H9 (cell line): ENCODE measurements around the gene KIF22. TPM values are rescaled to one million over a fixed set of nuclear protein-coding genes. Genes with fewer than 3 reads are reported as not detected.
A peak's percentile ranks its signal among the peaks of the same experiment; 100 is the strongest.

Experiments used
- DNase-seq: peaks from one replicate; pipeline ENCODE4 v3.0.0-alpha.2; 2017
- H2AFZ ChIP-seq: one replicate; pipeline ENCODE4 v1.6.1; 2013; ENCODE audit warnings: mild to moderate bottlenecking, low read length, control low read depth, moderate library complexity
- H2AK5ac ChIP-seq: 2 replicates; pipeline ENCODE4 v1.6.1; 2013; ENCODE audit warnings: low read length, control low read depth, mixed read lengths; ENCODE audit not compliant: insufficient read length
- H2BK120ac ChIP-seq: one replicate; pipeline ENCODE4 v1.6.1; 2013; ENCODE audit warnings: low read depth, mild to moderate bottlenecking, low read length, control low read depth, inconsistent platforms; ENCODE audit not compliant: poor library complexity, severe bottlenecking
- H2BK12ac ChIP-seq: 2 replicates; pipeline ENCODE4 v1.6.1; 2013; ENCODE audit warnings: low read length, control low read depth, mixed read lengths, low read depth; ENCODE audit not compliant: insufficient read length
- H2BK15ac ChIP-seq: 2 replicates; pipeline ENCODE4 v1.6.1; 2013; ENCODE audit warnings: low read depth, low read length, control low read depth
- H2BK20ac ChIP-seq: one replicate; pipeline ENCODE4 v1.6.1; 2013; ENCODE audit warnings: low read depth, mild to moderate bottlenecking, low read length, control low read depth, inconsistent platforms; ENCODE audit not compliant: poor library complexity, severe bottlenecking
- H2BK5ac ChIP-seq: 2 replicates; pipeline ENCODE4 v1.6.1; 2013; ENCODE audit warnings: low read length, control low read depth, mixed read lengths; ENCODE audit not compliant: insufficient read length
- H3K14ac ChIP-seq: 2 replicates; pipeline ENCODE4 v1.6.1; 2013; ENCODE audit warnings: low read length, control low read depth; ENCODE audit not compliant: insufficient read depth
- H3K18ac ChIP-seq: 2 replicates; pipeline ENCODE4 v1.6.1; 2013; ENCODE audit warnings: low read depth, mild to moderate bottlenecking, mixed read lengths, low read length, control low read depth; ENCODE audit not compliant: insufficient read length
- H3K23ac ChIP-seq: 2 replicates; pipeline ENCODE4 v1.6.1; 2013; ENCODE audit warnings: low read length, control low read depth, mixed read lengths, low read depth; ENCODE audit not compliant: insufficient read length
- H3K23me2 ChIP-seq: 2 replicates; pipeline ENCODE4 v1.6.1; 2013; ENCODE audit warnings: low read depth, mild to moderate bottlenecking, mixed read lengths, low read length, control low read depth; ENCODE audit not compliant: insufficient read length, poor library complexity, severe bottlenecking
- H3K27ac ChIP-seq: 2 replicates; pipeline ENCODE4 v1.5.1; 2013; ENCODE audit warnings: low read length, control low read depth, mixed read lengths, low read depth; ENCODE audit not compliant: insufficient read length
- H3K27me3 ChIP-seq: 2 replicates; pipeline ENCODE4 v1.6.1; 2013; ENCODE audit warnings: low read length, control low read depth, inconsistent platforms; ENCODE audit not compliant: insufficient read depth
- H3K4ac ChIP-seq: 2 replicates; pipeline ENCODE4 v1.6.1; 2013; ENCODE audit warnings: low read depth, mild to moderate bottlenecking, control low read depth, inconsistent platforms, low read length, moderate library complexity
- H3K4me1 ChIP-seq: 2 replicates; pipeline ENCODE4 v1.6.1; 2013; ENCODE audit warnings: low read length, control low read depth, inconsistent platforms; ENCODE audit not compliant: insufficient read depth
- H3K4me2 ChIP-seq: 2 replicates; pipeline ENCODE4 v1.6.1; 2013; ENCODE audit warnings: low read length, control low read depth, mixed read lengths; ENCODE audit not compliant: insufficient read length, insufficient read depth
- H3K56ac ChIP-seq: 2 replicates; pipeline ENCODE4 v1.6.1; 2013; ENCODE audit warnings: low read depth, mild to moderate bottlenecking, mixed read lengths, low read length, control low read depth; ENCODE audit not compliant: insufficient read length
- H3K79me1 ChIP-seq: 2 replicates; pipeline ENCODE4 v1.6.1; 2013; ENCODE audit warnings: low read depth, mild to moderate bottlenecking, moderate library complexity, low read length, control low read depth, inconsistent platforms; ENCODE audit not compliant: insufficient read depth, poor library complexity, severe bottlenecking
- H3K79me2 ChIP-seq: 2 replicates; pipeline ENCODE4 v1.6.1; 2013; ENCODE audit warnings: low read length, control low read depth, inconsistent platforms; ENCODE audit not compliant: insufficient read depth
- H3K9ac ChIP-seq: 2 replicates; pipeline ENCODE4 v1.6.1; 2013; ENCODE audit warnings: low read length, control low read depth, mixed read lengths; ENCODE audit not compliant: insufficient read length; ENCODE audit errors: extremely low read depth
- H3K9me3 ChIP-seq: one replicate; pipeline ENCODE4 v1.6.1; 2013; ENCODE audit warnings: low read depth, low read length, inconsistent platforms; ENCODE audit not compliant: control insufficient read depth
- H3T11ph ChIP-seq: one replicate; pipeline ENCODE4 v1.6.1; 2013; ENCODE audit warnings: mild to moderate bottlenecking, low read length, control low read depth, inconsistent platforms
- H4K20me1 ChIP-seq: one replicate; pipeline ENCODE4 v1.6.1; 2013; ENCODE audit not compliant: control insufficient read depth, insufficient read length, insufficient read depth
- H4K5ac ChIP-seq: 2 replicates; pipeline ENCODE4 v1.6.1; 2013; ENCODE audit warnings: low read depth, mild to moderate bottlenecking, mixed read lengths, low read length, control low read depth; ENCODE audit not compliant: insufficient read length
- H4K8ac ChIP-seq: replicated peaks from 2 replicates; pipeline ENCODE4 v1.6.1; 2013; ENCODE audit warnings: low read length, control low read depth, mixed read lengths, low read depth; ENCODE audit not compliant: insufficient read length
- H4K91ac ChIP-seq: 2 replicates; pipeline ENCODE4 v1.6.1; 2013; ENCODE audit warnings: low read depth, mild to moderate bottlenecking, moderate library complexity, mixed read lengths, low read length, control low read depth; ENCODE audit not compliant: insufficient read length
- H3K27ac Mint-ChIP-seq, 3 experiments: 2 replicates in 2 of 3; 3 replicates in 1 of 3; pipeline ENCODE4 v1.8.0; 2020 to 2021; ENCODE audit warnings: mixed read lengths in 3 of 3, mild to moderate bottlenecking in 1 of 3, moderate library complexity in 1 of 3
- H3K27me3 Mint-ChIP-seq: 2 replicates; pipeline ENCODE4 v1.8.0; 2021; ENCODE audit warnings: low read depth, mild to moderate bottlenecking, moderate library complexity, mixed read lengths
- H3K36me3 Mint-ChIP-seq, 3 experiments: 2 replicates in 2 of 3; 3 replicates in 1 of 3; pipeline ENCODE4 v1.8.0; 2020 to 2021; ENCODE audit warnings: low read depth in 3 of 3, mixed read lengths in 3 of 3; ENCODE audit not compliant: insufficient read depth in 1 of 3
- H3K4me1 Mint-ChIP-seq, 2 experiments: 2 replicates each; pipeline ENCODE4 v1.8.0; 2020; ENCODE audit warnings: mixed read lengths in 2 of 2
- H3K4me3 Mint-ChIP-seq, 2 experiments: 2 replicates in 1 of 2; 3 replicates in 1 of 2; pipeline ENCODE4 v1.8.0; 2020 to 2021; ENCODE audit warnings: mild to moderate bottlenecking in 2 of 2, mixed read lengths in 2 of 2, moderate library complexity in 1 of 2
- H3K9me3 Mint-ChIP-seq, 2 experiments: 2 replicates in 1 of 2; 3 replicates in 1 of 2; pipeline ENCODE4 v1.8.0; 2020; ENCODE audit warnings: mild to moderate bottlenecking in 2 of 2, mixed read lengths in 2 of 2, moderate library complexity in 1 of 2
- WGBS: extraction: QIAGEN DNeasy Blood & Tissue Kit; methylation state at CpG from one replicate; pipeline ENCODE4 v1.1.7; 2013; ENCODE audit warnings: missing lambda C conversion rate, low lambda C conversion rate, mixed read lengths; ENCODE audit not compliant: insufficient read length; ENCODE audit errors: extremely low coverage; 5-methylcytosine and 5-hydroxymethylcytosine counted together
- total RNA-seq: library from RNA; stranded (reverse); gene quantifications from 2 replicates; pipeline ENCODE4 v1.2.1, GENCODE V29; 2021
- TF ChIP-seq, protein P1 (sequence below): fragments of 200-600 bp; sonication (generic); conservative IDR thresholded peaks from 3 replicates; pipeline ENCODE4 v1.8.0; 2021; ENCODE audit warnings: antibody characterized with exemption, mild to moderate bottlenecking

KIF22 gene
- total RNA-seq, 1 experiment from 2014 or later, result 151 TPM

DNA sequence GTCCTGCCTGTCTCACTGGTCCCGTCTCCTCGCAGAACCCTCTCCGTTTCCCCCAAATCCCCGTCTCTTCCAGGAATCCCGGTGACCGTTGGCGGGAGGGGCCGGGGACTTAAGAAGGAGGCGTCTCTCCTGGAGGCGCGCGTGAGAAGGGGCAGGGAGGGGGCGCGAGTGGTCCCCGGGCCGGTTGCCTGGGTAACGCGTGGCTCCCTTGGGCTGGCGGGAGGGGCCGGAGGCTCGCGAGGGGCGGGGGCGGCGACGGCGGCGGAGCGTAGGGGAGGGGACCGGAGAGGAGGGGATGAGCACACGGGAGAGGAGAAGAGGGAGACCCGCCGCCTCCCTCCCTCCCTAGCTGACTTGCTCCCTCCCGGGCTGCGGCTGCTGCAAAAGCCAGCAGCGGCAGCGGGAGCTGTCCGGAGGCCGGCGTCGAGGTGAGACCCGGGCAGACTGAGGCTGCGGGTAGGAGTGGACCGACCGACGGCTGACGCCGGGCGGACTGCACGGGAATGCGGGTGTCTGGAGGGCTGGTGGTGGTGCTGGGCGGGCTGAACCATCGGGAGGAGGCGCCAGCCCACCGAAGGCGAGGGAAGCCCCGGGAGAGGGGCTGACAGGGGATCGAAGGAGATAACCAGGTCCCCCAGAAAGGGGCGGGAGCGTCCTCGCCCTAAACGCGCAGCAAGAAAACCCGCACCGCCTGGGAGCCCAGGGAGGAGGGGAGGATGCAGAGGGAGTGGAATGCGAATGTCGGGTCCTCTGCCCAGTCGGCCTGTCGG is 21.5 kb downstream of the KIF22 start, which contains the start of gene PRRT2:
TSS of gene PRRT2 (plus strand) at position 298 of the 770 bp plus-strand sequence. CDS start 862 bp downstream, outside the sequence.
- H3K4me3 Mint-ChIP-seq, result peak within 1 kb of the TSS; percentile 80 to 96
- H3K27ac Mint-ChIP-seq, result peak within 1 kb of the TSS; percentile 96 to 99 (median 97)
- no peaks in the 10 kb centered on the region; the same call in 1 of the 2 replicates for H3K27me3 Mint-ChIP-seq
- WGBS, result no CpG with 5 or more reads among the region's 69 CpGs
- H3K56ac ChIP-seq, result no peak within 1 kb of the TSS
- H3K9me3 Mint-ChIP-seq, result no peaks in the 10 kb centered on the region; a peak in 2 of 5 replicates
- no peaks in the 10 kb centered on the region for H3K9me3 ChIP-seq
- peaks cover 51% of the 10 kb centered on the region for H3K23me2 ChIP-seq
- no peaks in the 10 kb centered on the region for H4K20me1 ChIP-seq
- no peaks in the 10 kb centered on the region for H3K27me3 ChIP-seq
- no peak within 1 kb of the TSS for H2BK120ac ChIP-seq
- no peak within 1 kb of the TSS for H4K5ac ChIP-seq
- H3K4me1 ChIP-seq, result peaks cover 6% of the 10 kb centered on the region; the same call in 1 of the 2 replicates
- no peak within 1 kb of the TSS for H4K91ac ChIP-seq
- H3T11ph ChIP-seq, result no peak within 1 kb of the TSS
- no peaks in the 10 kb centered on the region for H3K79me1 ChIP-seq
- H3K36me3 Mint-ChIP-seq, result peaks cover 13 to 32% (median 15%) of the 10 kb centered on the region in 3 experiments
- no peak within 1 kb of the TSS for H4K8ac ChIP-seq
- H3K14ac ChIP-seq, result peak within 1 kb of the TSS; percentile 64
- H2AK5ac ChIP-seq, result no peak within 1 kb of the TSS
- H3K4me1 Mint-ChIP-seq, result peaks cover 49 to 65% of the 10 kb centered on the region in 2 experiments
- H2AFZ ChIP-seq, result no peak within 1 kb of the TSS
- H3K4me2 ChIP-seq, result peak within 1 kb of the TSS; percentile 78
- H3K23ac ChIP-seq, result no peak within 1 kb of the TSS
- TF ChIP-seq, protein P1, sequence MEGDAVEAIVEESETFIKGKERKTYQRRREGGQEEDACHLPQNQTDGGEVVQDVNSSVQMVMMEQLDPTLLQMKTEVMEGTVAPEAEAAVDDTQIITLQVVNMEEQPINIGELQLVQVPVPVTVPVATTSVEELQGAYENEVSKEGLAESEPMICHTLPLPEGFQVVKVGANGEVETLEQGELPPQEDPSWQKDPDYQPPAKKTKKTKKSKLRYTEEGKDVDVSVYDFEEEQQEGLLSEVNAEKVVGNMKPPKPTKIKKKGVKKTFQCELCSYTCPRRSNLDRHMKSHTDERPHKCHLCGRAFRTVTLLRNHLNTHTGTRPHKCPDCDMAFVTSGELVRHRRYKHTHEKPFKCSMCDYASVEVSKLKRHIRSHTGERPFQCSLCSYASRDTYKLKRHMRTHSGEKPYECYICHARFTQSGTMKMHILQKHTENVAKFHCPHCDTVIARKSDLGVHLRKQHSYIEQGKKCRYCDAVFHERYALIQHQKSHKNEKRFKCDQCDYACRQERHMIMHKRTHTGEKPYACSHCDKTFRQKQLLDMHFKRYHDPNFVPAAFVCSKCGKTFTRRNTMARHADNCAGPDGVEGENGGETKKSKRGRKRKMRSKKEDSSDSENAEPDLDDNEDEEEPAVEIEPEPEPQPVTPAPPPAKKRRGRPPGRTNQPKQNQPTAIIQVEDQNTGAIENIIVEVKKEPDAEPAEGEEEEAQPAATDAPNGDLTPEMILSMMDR, result no peak
- DNase-seq, result peak; percentile 70
- peak within 1 kb of the TSS; percentile 36 for H3K18ac ChIP-seq
- no peak within 1 kb of the TSS for H3K4ac ChIP-seq
- H3K9ac ChIP-seq, result peak within 1 kb of the TSS; percentile 47
- no peak within 1 kb of the TSS for H2BK15ac ChIP-seq
- H3K27ac ChIP-seq, result no peak within 1 kb of the TSS
- H2BK12ac ChIP-seq, result no peak within 1 kb of the TSS
- peaks cover 2% of the 10 kb centered on the region; the same call in 1 of the 2 replicates for H3K79me2 ChIP-seq
- no peak within 1 kb of the TSS for H2BK20ac ChIP-seq
- H2BK5ac ChIP-seq, result no peak within 1 kb of the TSS
